ENCODE measurements around the gene SLX4IP. TPM values are rescaled to one million over a fixed set of nuclear protein-coding genes. Genes with fewer than 3 reads are reported as not detected.
A peak's percentile ranks its signal among the peaks of the same experiment; 100 is the strongest.

SLX4IP gene
- total RNA-seq, 2 donors from 2014 or later = 4.7 to 5.8 TPM

GRCh38 chr20:10667077-10667401 is 231.9 kb downstream of the SLX4IP start:
- ATAC-seq (ENCODE audit: insufficient number of reproducible peaks, low FRiP score, low read depth) (peak; percentile 7), DNase-seq (ENCODE audit: low spot score) (no peak)
- TF ChIP-seq, protein P1, sequence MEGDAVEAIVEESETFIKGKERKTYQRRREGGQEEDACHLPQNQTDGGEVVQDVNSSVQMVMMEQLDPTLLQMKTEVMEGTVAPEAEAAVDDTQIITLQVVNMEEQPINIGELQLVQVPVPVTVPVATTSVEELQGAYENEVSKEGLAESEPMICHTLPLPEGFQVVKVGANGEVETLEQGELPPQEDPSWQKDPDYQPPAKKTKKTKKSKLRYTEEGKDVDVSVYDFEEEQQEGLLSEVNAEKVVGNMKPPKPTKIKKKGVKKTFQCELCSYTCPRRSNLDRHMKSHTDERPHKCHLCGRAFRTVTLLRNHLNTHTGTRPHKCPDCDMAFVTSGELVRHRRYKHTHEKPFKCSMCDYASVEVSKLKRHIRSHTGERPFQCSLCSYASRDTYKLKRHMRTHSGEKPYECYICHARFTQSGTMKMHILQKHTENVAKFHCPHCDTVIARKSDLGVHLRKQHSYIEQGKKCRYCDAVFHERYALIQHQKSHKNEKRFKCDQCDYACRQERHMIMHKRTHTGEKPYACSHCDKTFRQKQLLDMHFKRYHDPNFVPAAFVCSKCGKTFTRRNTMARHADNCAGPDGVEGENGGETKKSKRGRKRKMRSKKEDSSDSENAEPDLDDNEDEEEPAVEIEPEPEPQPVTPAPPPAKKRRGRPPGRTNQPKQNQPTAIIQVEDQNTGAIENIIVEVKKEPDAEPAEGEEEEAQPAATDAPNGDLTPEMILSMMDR (IDR thresholded peaks at IDR 0.05) = no peak
- Histone ChIP-seq H3K27ac (peak overlapping the region; percentile 98 to 100), H3K36me3 (peaks cover 10% of the 10 kb centered on the region), H3K27me3 (replicated peaks; ENCODE audit: insufficient read depth) (no peaks in the 10 kb centered on the region), H3K4me3 (peak overlapping the region; percentile 96), H3K4me1 (ENCODE audit: control insufficient read depth in 1 of 2, low read depth in 2 of 2) (peaks cover 40 to 81% of the 10 kb centered on the region in 2 donors), H3K9me3 (no peaks in the 10 kb centered on the region)

DNA sequence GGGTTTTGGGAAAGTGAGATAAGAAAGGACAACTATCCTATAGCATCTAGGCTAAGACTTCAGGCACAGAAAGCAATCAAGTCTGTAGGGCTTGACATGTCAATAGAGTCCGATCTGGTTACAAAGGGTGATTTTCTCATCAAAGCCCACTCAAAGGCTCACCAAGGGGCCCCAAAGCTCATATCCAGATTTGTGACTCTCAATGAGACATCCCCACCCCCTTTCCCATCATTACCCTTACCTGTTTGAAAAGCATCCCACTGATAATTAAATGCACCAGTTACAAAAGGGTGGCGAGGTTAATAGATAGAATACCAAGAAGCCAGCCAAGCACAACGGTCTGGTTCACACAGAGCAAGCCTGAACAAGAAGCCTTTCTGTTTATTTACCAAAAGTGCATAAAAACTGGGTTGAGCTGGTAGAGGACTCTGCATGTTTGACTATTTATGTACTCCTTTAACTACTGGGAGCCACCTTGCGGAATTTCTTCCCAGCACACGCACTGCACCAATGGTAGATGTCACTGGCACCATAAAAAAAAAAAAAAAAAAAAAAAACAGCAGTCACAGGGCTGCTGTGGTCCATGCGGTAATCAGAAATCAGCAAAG is 232.6 kb downstream of the SLX4IP start:
- ATAC-seq (ENCODE audit: insufficient number of reproducible peaks, low FRiP score, low read depth) = no peak
- TF ChIP-seq, protein P1 (IDR thresholded peaks at IDR 0.05) = no peak
- H3K36me3 ChIP-seq = peaks cover 10% of the 10 kb centered on the region
- no peaks in the 10 kb centered on the region for H3K9me3 ChIP-seq
- peak overlapping the region; percentile 96 for H3K4me3 ChIP-seq
- H3K4me1 ChIP-seq (ENCODE audit: control insufficient read depth in 1 of 2, low read depth in 2 of 2) = peaks cover 37 to 75% of the 10 kb centered on the region in 2 donors
- H3K27ac ChIP-seq = peak overlapping the region; percentile 98 to 100
- H3K27me3 ChIP-seq (replicated peaks; ENCODE audit: insufficient read depth) = no peaks in the 10 kb centered on the region
- no peak for DNase-seq (ENCODE audit: low spot score)

GRCh38 chr20:10668677-10669368 is 233.7 kb downstream of the SLX4IP start:
- TF ChIP-seq, protein P1 (IDR thresholded peaks at IDR 0.05) = no peak
- Histone ChIP-seq H3K36me3 (peaks cover 10% of the 10 kb centered on the region), H3K4me1 (ENCODE audit: control insufficient read depth in 1 of 2, low read depth in 2 of 2) (peaks cover 27 to 63% of the 10 kb centered on the region in 2 donors), H3K4me3 (peak overlapping the region; percentile 96), H3K9me3 (no peaks in the 10 kb centered on the region), H3K27ac (peak overlapping the region; percentile 98 to 100), H3K27me3 (replicated peaks; ENCODE audit: insufficient read depth) (no peaks in the 10 kb centered on the region)
- DNase-seq (ENCODE audit: low spot score) (no peak), ATAC-seq (ENCODE audit: insufficient number of reproducible peaks, low FRiP score, low read depth) (no peak)

DNA sequence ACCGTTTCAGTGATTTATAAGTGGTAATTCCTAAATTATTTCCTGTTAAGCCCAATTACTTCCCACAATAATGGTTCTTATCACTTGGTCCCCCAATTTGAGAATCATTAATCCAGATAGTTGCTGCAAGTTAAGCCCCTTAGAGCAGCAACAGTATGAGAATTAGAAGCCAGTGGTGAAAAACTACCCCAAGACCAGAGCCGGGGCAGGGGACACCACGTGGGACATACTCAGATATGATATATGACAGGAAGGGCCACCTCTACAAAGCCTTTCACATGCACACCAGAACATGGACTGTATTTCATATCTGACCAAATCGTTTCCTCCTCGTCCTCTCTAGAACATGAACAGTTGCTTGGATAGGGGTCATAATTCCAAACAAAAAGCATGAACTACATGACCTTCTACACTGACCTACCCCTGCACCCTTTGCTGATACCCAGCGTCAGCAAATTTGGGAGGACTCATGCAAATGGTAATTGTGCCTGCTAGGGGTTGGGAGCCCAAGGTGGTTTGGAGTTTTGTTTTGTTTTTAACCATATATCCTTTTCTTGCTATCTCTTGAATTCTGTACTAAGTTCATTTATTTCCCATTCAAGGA is 234.8 kb downstream of the SLX4IP start:
- H3K9me3 ChIP-seq = no peaks in the 10 kb centered on the region
- TF ChIP-seq, protein P1 (IDR thresholded peaks at IDR 0.05) = no peak
- peaks cover 16 to 53% of the 10 kb centered on the region in 2 donors for H3K4me1 ChIP-seq (ENCODE audit: control insufficient read depth in 1 of 2, low read depth in 2 of 2)
- peak overlapping the region; percentile 96 for H3K4me3 ChIP-seq
- H3K36me3 ChIP-seq = peaks cover 10% of the 10 kb centered on the region
- no peak for DNase-seq (ENCODE audit: low spot score)
- ATAC-seq (ENCODE audit: insufficient number of reproducible peaks, low FRiP score, low read depth) = no peak
- no peaks in the 10 kb centered on the region for H3K27me3 ChIP-seq (replicated peaks; ENCODE audit: insufficient read depth)
- H3K27ac ChIP-seq = peak overlapping the region; percentile 95 to 100

DNA sequence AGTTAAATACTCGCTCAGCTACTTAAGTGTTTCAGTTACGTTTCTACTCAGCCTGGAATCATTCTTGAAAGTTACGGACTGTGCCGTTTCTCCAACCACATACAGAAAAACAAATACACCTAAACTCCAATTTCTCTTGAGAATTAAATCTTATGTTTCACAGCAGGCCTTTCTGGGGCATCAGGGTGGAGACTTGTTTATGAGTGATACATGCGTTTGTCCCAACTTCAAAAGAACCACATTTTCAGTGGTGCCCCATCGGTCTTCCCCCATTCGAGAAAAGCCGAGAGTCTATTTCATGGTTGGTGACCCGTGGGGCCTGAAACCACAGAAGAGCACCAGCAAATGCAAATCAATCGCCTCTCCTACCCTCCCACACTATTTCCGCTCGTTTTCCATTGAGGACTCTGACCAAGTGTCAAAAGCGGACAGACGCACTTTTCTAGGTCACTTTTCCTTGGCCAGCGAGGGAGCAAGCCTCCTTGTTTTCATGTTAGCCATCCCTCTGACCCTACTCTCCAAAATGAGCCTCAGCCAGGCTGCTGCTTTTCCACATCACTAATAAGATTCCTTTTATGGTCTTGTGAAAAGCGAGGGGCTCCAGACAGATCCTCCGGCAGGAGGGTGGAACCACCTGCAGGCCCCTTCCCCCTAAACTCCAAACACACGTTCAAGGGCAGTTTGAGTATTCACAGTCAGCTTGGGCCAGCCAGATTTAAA is 235.6 kb downstream of the SLX4IP start:
- DNase-seq (ENCODE audit: low spot score) = no peak
- no peaks in the 10 kb centered on the region for H3K27me3 ChIP-seq (replicated peaks; ENCODE audit: insufficient read depth)
- peak overlapping the region; percentile 96 for H3K4me3 ChIP-seq
- no peak for ATAC-seq (ENCODE audit: insufficient number of reproducible peaks, low FRiP score, low read depth)
- H3K9me3 ChIP-seq = no peaks in the 10 kb centered on the region
- TF ChIP-seq, protein P1 (IDR thresholded peaks at IDR 0.05) = no peak
- H3K36me3 ChIP-seq = peaks cover 10% of the 10 kb centered on the region
- peak overlapping the region; percentile 95 to 100 for H3K27ac ChIP-seq
- H3K4me1 ChIP-seq (ENCODE audit: control insufficient read depth in 1 of 2, low read depth in 2 of 2) = peaks cover 17 to 53% of the 10 kb centered on the region in 2 donors
